Measurements from ENCODE around the gene ADAM29. TPM values are rescaled to one million over a fixed set of nuclear protein-coding genes. Genes with fewer than 3 reads are reported as not detected.
A peak's percentile ranks its signal among the peaks of the same experiment; 100 is the strongest.
"Not testable (repeated sequence)": the region's sequence is repeated elsewhere in the genome, so short reads cannot be mapped to it uniquely, and the experiment has no call there.

Gene ADAM29
- 0.29 TPM in 1 of 2 replicates, not detected in the other for total RNA-seq (ENCODE audit: low replicate concordance)
- long read RNA-seq, partial matches to known transcripts: 0 of 2 reads
- long read RNA-seq, other reads (novel, unspliced or antisense): 2 of 2 reads

- TF ChIP-seq CTCF (conservative IDR thresholded peaks at IDR 0.05): no peak
- no peaks in the 10 kb centered on the region for H3K27me3 Mint-ChIP-seq
- no peaks in the 10 kb centered on the region for H3K36me3 Mint-ChIP-seq
- no peaks in the 10 kb centered on the region for H3K4me1 Mint-ChIP-seq (ENCODE audit: unreplicated experiment)
- no peak within 1 kb of the TSS for H3K27ac Mint-ChIP-seq
- DNase-seq (ENCODE audit: extremely low spot score, unreplicated experiment): no peak
- H3K9me3 Mint-ChIP-seq: no peaks in the 10 kb centered on the region
- H3K4me3 Mint-ChIP-seq: no peak within 1 kb of the TSS
Observed at GRCh38 chr4:174918058-174918457, at the start of gene ADAM29. Gene ADAM29, plus strand, starts transcription at chr4:174918358. Its CDS starts 57,168 bp downstream, at chr4:174975526.

DNA sequence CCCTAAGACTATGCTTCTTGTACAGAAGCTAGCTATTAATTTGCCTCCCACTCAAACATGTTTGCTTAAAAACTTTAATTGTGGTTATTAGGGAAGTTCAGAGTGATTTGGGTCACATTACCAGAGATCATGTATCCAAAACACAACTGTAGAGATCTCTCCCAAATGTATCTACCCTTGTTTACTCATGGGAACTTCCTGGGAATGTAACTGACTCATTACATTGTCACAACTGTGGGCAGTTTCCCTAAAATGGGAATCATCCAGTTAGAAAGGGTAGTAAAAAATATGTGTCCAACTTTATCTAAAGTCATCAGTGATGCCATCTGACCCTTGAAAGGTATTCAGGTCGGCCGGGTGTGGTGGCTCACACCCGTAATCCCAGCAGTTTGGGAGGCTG is 48.8 kb upstream of the ADAM29 start:
- no peaks in the 10 kb centered on the region for H3K4me1 Mint-ChIP-seq (ENCODE audit: unreplicated experiment)
- peaks cover 3% of the 10 kb centered on the region for H3K9me3 Mint-ChIP-seq
- DNase-seq (ENCODE audit: extremely low spot score, unreplicated experiment): no peak
- H3K4me3 Mint-ChIP-seq: no peak overlapping the region
- no peaks in the 10 kb centered on the region for H3K36me3 Mint-ChIP-seq
- no peak overlapping the region for H3K27ac Mint-ChIP-seq
- no peak for TF ChIP-seq CTCF (conservative IDR thresholded peaks at IDR 0.05)
- no peaks in the 10 kb centered on the region for H3K27me3 Mint-ChIP-seq

GRCh38 chr4:174870311-174870710 is 47.8 kb upstream of the ADAM29 start:
- H3K36me3 Mint-ChIP-seq: no peaks in the 10 kb centered on the region
- H3K4me1 Mint-ChIP-seq (ENCODE audit: unreplicated experiment): no peaks in the 10 kb centered on the region
- peak overlapping the region; percentile 43 for H3K27ac Mint-ChIP-seq
- H3K9me3 Mint-ChIP-seq: peaks cover 8% of the 10 kb centered on the region
- no peak for DNase-seq (ENCODE audit: extremely low spot score, unreplicated experiment)
- no peak overlapping the region for H3K4me3 Mint-ChIP-seq
- no peak for TF ChIP-seq CTCF (conservative IDR thresholded peaks at IDR 0.05)
- H3K27me3 Mint-ChIP-seq: no peaks in the 10 kb centered on the region

- H3K27ac Mint-ChIP-seq: peak overlapping the region; percentile 52
- no peak for TF ChIP-seq CTCF (conservative IDR thresholded peaks at IDR 0.05)
- no peak overlapping the region for H3K4me3 Mint-ChIP-seq
- H3K36me3 Mint-ChIP-seq: no peaks in the 10 kb centered on the region
- no peak for DNase-seq (ENCODE audit: extremely low spot score, unreplicated experiment)
- no peaks in the 10 kb centered on the region for H3K27me3 Mint-ChIP-seq
- H3K9me3 Mint-ChIP-seq: peaks cover 8% of the 10 kb centered on the region
- no peaks in the 10 kb centered on the region for H3K4me1 Mint-ChIP-seq (ENCODE audit: unreplicated experiment)
Observed at GRCh38 chr4:174871407-174871806, 46.8 kb upstream of the ADAM29 start.

DNA sequence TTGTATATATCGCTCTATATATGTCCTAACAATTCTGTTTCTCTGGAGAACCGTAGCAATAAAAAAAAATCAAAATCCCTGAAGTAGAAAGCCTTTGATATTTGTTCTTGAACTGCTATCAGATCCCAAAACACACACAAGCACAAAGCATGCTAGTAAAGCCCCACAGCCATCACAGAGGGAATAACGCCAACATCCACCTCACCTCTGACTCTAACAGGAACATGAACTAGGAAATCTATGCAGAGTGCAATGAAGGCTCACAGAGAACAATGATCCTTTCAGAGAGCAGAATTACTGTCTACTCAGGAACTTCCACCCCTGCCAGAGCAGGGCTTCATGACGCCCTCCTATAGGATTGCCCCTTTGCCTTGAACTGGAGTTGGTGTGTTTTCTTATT is 45.0 kb upstream of the ADAM29 start:
- H3K4me3 Mint-ChIP-seq; H3K36me3 Mint-ChIP-seq; H3K4me1 Mint-ChIP-seq (ENCODE audit: unreplicated experiment); H3K9me3 Mint-ChIP-seq; DNase-seq (ENCODE audit: extremely low spot score, unreplicated experiment); H3K27me3 Mint-ChIP-seq; H3K27ac Mint-ChIP-seq: not testable (repeated sequence)

GRCh38 chr4:174873931-174874330 is 44.2 kb upstream of the ADAM29 start:
- no peak overlapping the region for H3K4me3 Mint-ChIP-seq
- H3K27ac Mint-ChIP-seq: no peak overlapping the region
- H3K9me3 Mint-ChIP-seq: peaks cover 8% of the 10 kb centered on the region
- no peaks in the 10 kb centered on the region for H3K36me3 Mint-ChIP-seq
- no peaks in the 10 kb centered on the region for H3K4me1 Mint-ChIP-seq (ENCODE audit: unreplicated experiment)
- TF ChIP-seq CTCF (conservative IDR thresholded peaks at IDR 0.05): peak; percentile 47
- DNase-seq (ENCODE audit: extremely low spot score, unreplicated experiment): no peak
- no peaks in the 10 kb centered on the region for H3K27me3 Mint-ChIP-seq

Measured in type B pancreatic cell (in vitro differentiated cells).